ENCODE measurements around the gene ZNF8.
A peak's percentile ranks its signal among the peaks of the same experiment; 100 is the strongest.

Gene ZNF8

GRCh38 chr19:58326501-58326913 is 47.8 kb downstream of the ZNF8 start:
- TF ChIP-seq POLR2A (IDR thresholded peaks at IDR 0.05; ENCODE audit: extremely low read depth, insufficient read length), result no peak
- TF ChIP-seq MYC (IDR thresholded peaks at IDR 0.05; ENCODE audit: low read depth, low read length), result no peak; the same call in 1 of the 2 replicates
- peak overlapping the region; percentile 91 for H3K4me3 ChIP-seq (ENCODE audit: low read depth, low read length)
- no peak for DNase-seq (ENCODE audit: low read depth)

- DNase-seq (ENCODE audit: low read depth), result peak; percentile 92
- peak within 1 kb of the TSS; percentile 91 for H3K4me3 ChIP-seq (ENCODE audit: low read depth, low read length)
- TF ChIP-seq CTCF (IDR thresholded peaks at IDR 0.05; ENCODE audit: low read depth, low read length), result no peak
- TF ChIP-seq POLR2A (IDR thresholded peaks at IDR 0.05; ENCODE audit: extremely low read depth, insufficient read length), result peak; percentile 18
- TF ChIP-seq MYC (IDR thresholded peaks at IDR 0.05; ENCODE audit: low read depth, low read length), result peak; percentile 23; the same call in 1 of the 2 replicates
- TF ChIP-seq MAX (IDR thresholded peaks at IDR 0.05; ENCODE audit: low read depth, low read length), result no peak
Observed at GRCh38 chr19:58326914-58327726, 48.4 kb downstream of the ZNF8 start, which contains the start of gene ZSCAN22. TSS of gene ZSCAN22 (plus strand) at chr19:58326994. CDS start at chr19:58334803, 7,809 bp downstream.

DNA sequence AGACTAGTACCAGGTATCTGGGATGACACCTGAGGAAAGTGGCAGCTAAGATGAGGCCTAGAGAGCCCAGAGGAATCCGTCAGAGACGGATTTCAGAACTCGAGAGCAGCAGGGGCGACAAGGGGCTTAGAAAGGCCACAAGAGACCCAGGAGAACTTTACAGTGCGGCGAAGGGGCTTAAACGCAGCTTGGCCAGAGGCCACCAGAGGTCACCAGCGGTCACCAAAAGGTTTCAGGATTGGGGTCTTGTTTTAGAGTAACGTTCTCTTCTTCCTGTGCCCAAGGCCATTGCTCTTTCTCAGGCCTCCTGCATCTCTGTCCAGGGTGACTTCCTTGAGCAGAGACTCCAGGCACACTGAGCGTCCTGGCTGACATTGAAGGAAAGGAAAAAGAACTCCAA is 50.2 kb downstream of the ZNF8 start:
- H3K4me3 ChIP-seq (ENCODE audit: low read depth, low read length), result no peak overlapping the region
- DNase-seq (ENCODE audit: low read depth), result peak; percentile 55

GRCh38 chr19:58330458-58330857 is 51.7 kb downstream of the ZNF8 start:
- no peak for TF ChIP-seq MAX (IDR thresholded peaks at IDR 0.05; ENCODE audit: low read depth, low read length)
- TF ChIP-seq CTCF (IDR thresholded peaks at IDR 0.05; ENCODE audit: low read depth, low read length), result no peak
- no peak for TF ChIP-seq POLR2A (IDR thresholded peaks at IDR 0.05; ENCODE audit: extremely low read depth, insufficient read length)
- no peak for TF ChIP-seq MYC (IDR thresholded peaks at IDR 0.05; ENCODE audit: low read depth, low read length)
- DNase-seq (ENCODE audit: low read depth), result no peak
- no peak overlapping the region for H3K4me3 ChIP-seq (ENCODE audit: low read depth, low read length)

More for the DNA sequence above, 50.2 kb downstream of the ZNF8 start:
- TF ChIP-seq MYC (IDR thresholded peaks at IDR 0.05; ENCODE audit: low read depth, low read length), result no peak
- peak; percentile 39 for TF ChIP-seq CTCF (IDR thresholded peaks at IDR 0.05; ENCODE audit: low read depth, low read length)
- no peak for TF ChIP-seq MAX (IDR thresholded peaks at IDR 0.05; ENCODE audit: low read depth, low read length)
- no peak for TF ChIP-seq POLR2A (IDR thresholded peaks at IDR 0.05; ENCODE audit: extremely low read depth, insufficient read length)

- H3K4me3 ChIP-seq (ENCODE audit: low read depth, low read length), result no peak overlapping the region
- DNase-seq (ENCODE audit: low read depth), result no peak
- TF ChIP-seq MYC (IDR thresholded peaks at IDR 0.05; ENCODE audit: low read depth, low read length) (no peak), POLR2A (IDR thresholded peaks at IDR 0.05; ENCODE audit: extremely low read depth, insufficient read length) (no peak), MAX (IDR thresholded peaks at IDR 0.05; ENCODE audit: low read depth, low read length) (no peak), CTCF (IDR thresholded peaks at IDR 0.05; ENCODE audit: low read depth, low read length) (no peak)
Observed at GRCh38 chr19:58332697-58333096, 53.9 kb downstream of the ZNF8 start.

- H3K4me3 ChIP-seq (ENCODE audit: low read depth, low read length), result no peak overlapping the region
- no peak for TF ChIP-seq MAX (IDR thresholded peaks at IDR 0.05; ENCODE audit: low read depth, low read length)
- TF ChIP-seq POLR2A (IDR thresholded peaks at IDR 0.05; ENCODE audit: extremely low read depth, insufficient read length), result no peak
- TF ChIP-seq CTCF (IDR thresholded peaks at IDR 0.05; ENCODE audit: low read depth, low read length), result no peak
- no peak for TF ChIP-seq MYC (IDR thresholded peaks at IDR 0.05; ENCODE audit: low read depth, low read length)
- DNase-seq (ENCODE audit: low read depth), result no peak
Observed at GRCh38 chr19:58334691-58335249, 56.0 kb downstream of the ZNF8 start.
